ENCODE results near the gene SGSM1.

- TF ChIP-seq, protein P1, sequence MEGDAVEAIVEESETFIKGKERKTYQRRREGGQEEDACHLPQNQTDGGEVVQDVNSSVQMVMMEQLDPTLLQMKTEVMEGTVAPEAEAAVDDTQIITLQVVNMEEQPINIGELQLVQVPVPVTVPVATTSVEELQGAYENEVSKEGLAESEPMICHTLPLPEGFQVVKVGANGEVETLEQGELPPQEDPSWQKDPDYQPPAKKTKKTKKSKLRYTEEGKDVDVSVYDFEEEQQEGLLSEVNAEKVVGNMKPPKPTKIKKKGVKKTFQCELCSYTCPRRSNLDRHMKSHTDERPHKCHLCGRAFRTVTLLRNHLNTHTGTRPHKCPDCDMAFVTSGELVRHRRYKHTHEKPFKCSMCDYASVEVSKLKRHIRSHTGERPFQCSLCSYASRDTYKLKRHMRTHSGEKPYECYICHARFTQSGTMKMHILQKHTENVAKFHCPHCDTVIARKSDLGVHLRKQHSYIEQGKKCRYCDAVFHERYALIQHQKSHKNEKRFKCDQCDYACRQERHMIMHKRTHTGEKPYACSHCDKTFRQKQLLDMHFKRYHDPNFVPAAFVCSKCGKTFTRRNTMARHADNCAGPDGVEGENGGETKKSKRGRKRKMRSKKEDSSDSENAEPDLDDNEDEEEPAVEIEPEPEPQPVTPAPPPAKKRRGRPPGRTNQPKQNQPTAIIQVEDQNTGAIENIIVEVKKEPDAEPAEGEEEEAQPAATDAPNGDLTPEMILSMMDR (IDR thresholded peaks at IDR 0.05 in 8 of 11, conservative IDR thresholded peaks at IDR 0.05 in 3 of 11), result no peak
- no peak for TF ChIP-seq POLR2A (IDR thresholded peaks at IDR 0.05)
- TF ChIP-seq POLR2AphosphoS5 (IDR thresholded peaks at IDR 0.05), result no peak
Measured at GRCh38 chr22:24905909-24906308, 99.9 kb downstream of the SGSM1 start.
